ENCODE measurements around the gene RTF2. TPM values are rescaled to one million over a fixed set of nuclear protein-coding genes. Genes with fewer than 3 reads are reported as not detected.

The RTF2 gene
- total and polyA plus RNA-seq, 2 donors from 2014 or later = 75.1 to 112 TPM

DNA sequence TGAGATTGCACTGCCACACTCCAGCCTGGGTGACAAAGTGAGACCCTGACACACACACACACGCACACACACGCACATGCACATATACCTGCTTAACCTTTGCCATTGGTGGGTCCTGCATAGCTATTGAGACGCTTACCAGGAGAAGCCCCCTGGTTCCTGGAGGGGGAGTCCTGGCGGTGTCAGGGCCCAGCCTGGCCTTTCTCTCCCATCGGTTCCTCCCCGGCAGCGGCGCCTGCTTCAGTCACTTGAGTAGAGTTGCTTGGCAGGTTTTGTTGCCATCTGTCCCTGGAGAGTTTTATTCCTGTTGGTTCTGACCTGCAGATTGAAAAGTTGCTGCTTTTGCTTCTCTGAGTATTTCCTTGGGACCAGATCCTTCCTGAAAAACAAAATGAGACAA lies 35.5 kb downstream of the RTF2 start:
- no peak overlapping the region for H3K27ac ChIP-seq (ENCODE audit: low read depth in 2 of 2, low read length in 2 of 2)
- FAIRE-seq = no peak
- H3K9ac ChIP-seq (ENCODE audit: low read length in 3 of 3) = no peak overlapping the region
- H3K27me3 ChIP-seq (ENCODE audit: control insufficient read depth, insufficient read depth, low read length) = no peaks in the 10 kb centered on the region
- H3K36me3 ChIP-seq (ENCODE audit: control insufficient read depth in 2 of 3, insufficient read depth in 3 of 3, low read length in 3 of 3) = peaks cover 0 to 2% (median 0%) of the 10 kb centered on the region in 3 donors
- intact Hi-C loops (cut with DNase I) = no loop called here
- DNase-seq = no peak
- no peaks in the 10 kb centered on the region for H3K9me3 ChIP-seq (ENCODE audit: control insufficient read depth in 2 of 3, insufficient read depth in 1 of 3, low read length in 3 of 3)
- TF ChIP-seq, protein P1, sequence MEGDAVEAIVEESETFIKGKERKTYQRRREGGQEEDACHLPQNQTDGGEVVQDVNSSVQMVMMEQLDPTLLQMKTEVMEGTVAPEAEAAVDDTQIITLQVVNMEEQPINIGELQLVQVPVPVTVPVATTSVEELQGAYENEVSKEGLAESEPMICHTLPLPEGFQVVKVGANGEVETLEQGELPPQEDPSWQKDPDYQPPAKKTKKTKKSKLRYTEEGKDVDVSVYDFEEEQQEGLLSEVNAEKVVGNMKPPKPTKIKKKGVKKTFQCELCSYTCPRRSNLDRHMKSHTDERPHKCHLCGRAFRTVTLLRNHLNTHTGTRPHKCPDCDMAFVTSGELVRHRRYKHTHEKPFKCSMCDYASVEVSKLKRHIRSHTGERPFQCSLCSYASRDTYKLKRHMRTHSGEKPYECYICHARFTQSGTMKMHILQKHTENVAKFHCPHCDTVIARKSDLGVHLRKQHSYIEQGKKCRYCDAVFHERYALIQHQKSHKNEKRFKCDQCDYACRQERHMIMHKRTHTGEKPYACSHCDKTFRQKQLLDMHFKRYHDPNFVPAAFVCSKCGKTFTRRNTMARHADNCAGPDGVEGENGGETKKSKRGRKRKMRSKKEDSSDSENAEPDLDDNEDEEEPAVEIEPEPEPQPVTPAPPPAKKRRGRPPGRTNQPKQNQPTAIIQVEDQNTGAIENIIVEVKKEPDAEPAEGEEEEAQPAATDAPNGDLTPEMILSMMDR (IDR thresholded peaks at IDR 0.05; ENCODE audit: borderline replicate concordance, extremely low read depth, insufficient read depth) = no peak
- H3K4me3 ChIP-seq (ENCODE audit: low read length in 3 of 3) = no peak overlapping the region
- H3K4me1 ChIP-seq (ENCODE audit: control insufficient read depth in 2 of 3, insufficient read depth in 2 of 3, low read depth in 1 of 3, low read length in 3 of 3) = no peaks in the 10 kb centered on the region

DNA sequence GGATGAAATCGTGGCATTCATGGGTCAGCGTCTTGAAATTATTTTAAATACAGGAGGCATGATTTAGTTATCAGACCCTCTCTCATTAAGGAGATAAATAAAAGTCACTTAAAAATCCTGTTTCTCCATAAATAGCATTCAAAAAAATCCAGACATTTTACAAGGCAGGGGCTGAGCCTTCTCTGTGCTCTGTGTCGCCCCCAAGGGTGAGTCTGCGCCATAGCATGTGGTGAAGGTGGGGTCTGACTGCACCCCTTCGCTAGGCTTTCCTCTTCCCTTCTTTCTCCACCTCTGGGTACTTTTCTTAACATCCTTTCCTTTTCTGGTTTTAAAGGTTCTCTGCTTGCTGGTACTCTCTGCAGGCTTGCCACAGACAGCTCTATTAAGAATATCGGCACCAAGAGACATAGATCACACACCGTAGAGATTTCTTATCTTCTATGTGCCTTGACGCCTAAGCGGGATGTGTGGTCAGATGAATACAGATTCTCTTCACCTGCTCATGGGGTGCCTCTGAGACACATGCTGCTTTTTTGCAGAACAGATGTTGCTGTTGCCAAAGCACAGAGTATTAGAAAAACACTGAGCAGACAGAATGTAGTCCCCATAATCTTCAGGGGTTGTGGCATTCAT lies 36.1 kb downstream of the RTF2 start:
- FAIRE-seq (no peak), DNase-seq (no peak)
- TF ChIP-seq, protein P1 (IDR thresholded peaks at IDR 0.05; ENCODE audit: borderline replicate concordance, extremely low read depth, insufficient read depth) = no peak
- Histone ChIP-seq H3K4me3 (ENCODE audit: low read length in 3 of 3) (no peak overlapping the region), H3K4me1 (ENCODE audit: control insufficient read depth in 2 of 3, insufficient read depth in 2 of 3, low read depth in 1 of 3, low read length in 3 of 3) (no peaks in the 10 kb centered on the region), H3K27me3 (ENCODE audit: control insufficient read depth, insufficient read depth, low read length) (no peaks in the 10 kb centered on the region), H3K36me3 (ENCODE audit: control insufficient read depth in 2 of 3, insufficient read depth in 3 of 3, low read length in 3 of 3) (peaks cover 0 to 2% (median 0%) of the 10 kb centered on the region in 3 donors), H3K9ac (ENCODE audit: low read length in 3 of 3) (no peak overlapping the region), H3K27ac (ENCODE audit: low read depth in 2 of 2, low read length in 2 of 2) (no peak overlapping the region), H3K9me3 (ENCODE audit: control insufficient read depth in 2 of 3, insufficient read depth in 1 of 3, low read length in 3 of 3) (no peaks in the 10 kb centered on the region)
- intact Hi-C loops (cut with DNase I) = no loop called here

DNA sequence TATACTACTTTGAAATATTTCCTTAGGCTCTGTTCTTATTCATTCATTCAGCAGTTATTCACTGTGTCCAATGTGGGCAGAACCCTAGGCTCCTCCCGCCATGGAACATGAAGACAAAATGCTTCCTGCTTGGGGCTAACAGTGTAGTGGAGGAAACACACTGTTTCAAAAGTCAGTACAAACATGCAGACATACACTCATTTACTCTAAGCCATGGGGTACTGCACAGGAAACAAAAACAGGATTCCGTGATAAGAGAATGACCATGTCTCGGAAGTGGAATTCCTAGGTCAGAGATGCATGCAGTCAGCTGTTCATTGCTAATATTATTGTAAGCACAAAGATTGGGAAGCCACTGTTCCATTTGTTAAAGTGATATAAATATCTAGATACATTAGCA lies 37.7 kb downstream of the RTF2 start:
- FAIRE-seq (no peak), DNase-seq (peak in 1 of 5 donors; percentile 10)

More for the DNA sequence above, 37.7 kb downstream of the RTF2 start:
- Histone ChIP-seq H3K4me3 (ENCODE audit: low read length in 3 of 3) (no peak overlapping the region), H3K27me3 (ENCODE audit: control insufficient read depth, insufficient read depth, low read length) (no peaks in the 10 kb centered on the region), H3K27ac (ENCODE audit: low read depth in 2 of 2, low read length in 2 of 2) (no peak overlapping the region), H3K36me3 (ENCODE audit: control insufficient read depth in 2 of 3, insufficient read depth in 3 of 3, low read length in 3 of 3) (peaks cover 0 to 2% (median 0%) of the 10 kb centered on the region in 3 donors), H3K9me3 (ENCODE audit: control insufficient read depth in 2 of 3, insufficient read depth in 1 of 3, low read length in 3 of 3) (no peaks in the 10 kb centered on the region), H3K9ac (ENCODE audit: low read length in 3 of 3) (no peak overlapping the region), H3K4me1 (ENCODE audit: control insufficient read depth in 2 of 3, insufficient read depth in 2 of 3, low read depth in 1 of 3, low read length in 3 of 3) (no peaks in the 10 kb centered on the region)
- TF ChIP-seq, protein P1 (IDR thresholded peaks at IDR 0.05; ENCODE audit: borderline replicate concordance, extremely low read depth, insufficient read depth) = no peak
- intact Hi-C loops (cut with DNase I) = no loop called here

Measured in kidney (tissue), 14 donors.